ENCODE measurements around the gene GNB1L.

- TF ChIP-seq HDAC2 (CRISPR knock-in tag; IDR thresholded peaks at IDR 0.05) = no peak
- no peak for TF ChIP-seq ZNF839 (CRISPR knock-in tag; IDR thresholded peaks at IDR 0.05; ENCODE audit: borderline replicate concordance)
- no peak for TF ChIP-seq CTCF (CRISPR knock-in tag; IDR thresholded peaks at IDR 0.05)
- no peak for TF ChIP-seq BRD4 (CRISPR knock-in tag; IDR thresholded peaks at IDR 0.05)
- no peak for TF ChIP-seq SUZ12 (IDR thresholded peaks at IDR 0.05; ENCODE audit: low read depth, low read length)
- TF ChIP-seq ARNT (IDR thresholded peaks at IDR 0.05) = no peak
- TF ChIP-seq SIN3A (IDR thresholded peaks at IDR 0.05; ENCODE audit: borderline replicate concordance, low read depth, low read length) = no peak
Measured at GRCh38 chr22:19764636-19765476, 89.8 kb downstream of the GNB1L start.

All from HepG2 (cell line).